Keratinocyte (primary cell): Measurements from ENCODE around the gene ADGRF1. TPM values are rescaled to one million over a fixed set of nuclear protein-coding genes. Genes with fewer than 3 reads are reported as not detected.

Experiments used
- DNase-seq: peaks from one replicate; pipeline ENCODE4 v3.0.0-alpha.2; 2011; ENCODE audit warnings: low read depth, missing footprints, low spot score
- FAIRE-seq: peaks from 2 replicates; lab custom pipeline; 2011; peaks lifted over from hg19 to GRCh38; lab: Jason Lieb, UNC
- H2AFZ ChIP-seq: 2 replicates; pipeline ENCODE4 v1.6.0; 2012; ENCODE audit warnings: low read length, control low read depth, inconsistent platforms; ENCODE audit not compliant: control insufficient read depth
- H3K27ac ChIP-seq: 2 replicates; pipeline ENCODE4 v1.5.1; 2011; ENCODE audit warnings: low read length; ENCODE audit not compliant: control insufficient read depth, insufficient read depth
- H3K27me3 ChIP-seq: 3 replicates; pipeline ENCODE4 v1.6.0; 2011; ENCODE audit warnings: low read length; ENCODE audit not compliant: control insufficient read depth, insufficient read depth; ENCODE audit errors: extremely low read depth
- H3K36me3 ChIP-seq, 2 experiments: 2 replicates in 1 of 2; 3 replicates in 1 of 2; pipeline ENCODE4 v1.5.1; 2011; ENCODE audit warnings: low read length in 2 of 2, mild to moderate bottlenecking in 1 of 2; ENCODE audit not compliant: control insufficient read depth in 2 of 2, insufficient read depth in 2 of 2; ENCODE audit errors: extremely low read depth in 1 of 2
- H3K4me1 ChIP-seq: 3 replicates; pipeline ENCODE4 v1.5.1; 2011; ENCODE audit warnings: low read length; ENCODE audit not compliant: control insufficient read depth, insufficient read depth; ENCODE audit errors: extremely low read depth
- H3K4me2 ChIP-seq: 3 replicates; pipeline ENCODE4 v1.6.0; 2011; ENCODE audit warnings: low read depth, low read length; ENCODE audit not compliant: control insufficient read depth, insufficient read depth; ENCODE audit errors: extremely low read depth
- H3K4me3 ChIP-seq, 3 experiments: fragments of 200-600 bp in 1 of 3; sonication (generic) in 1 of 3; 2 replicates in 2 of 3; 3 replicates in 1 of 3; pipeline ENCODE4 v1.5.1; 2011 to 2016; ENCODE audit warnings: low read length in 3 of 3, mild to moderate bottlenecking in 3 of 3, control low read depth in 2 of 3, inconsistent platforms in 1 of 3, low read depth in 1 of 3, mixed read lengths in 1 of 3, mixed run types in 1 of 3, moderate library complexity in 1 of 3; ENCODE audit not compliant: control insufficient read depth in 2 of 3, insufficient read depth in 2 of 3; ENCODE audit errors: extremely low read depth in 1 of 3
- H3K79me2 ChIP-seq: 2 replicates; pipeline ENCODE4 v1.6.0; 2012; ENCODE audit warnings: low read length; ENCODE audit not compliant: control insufficient read depth, insufficient read depth
- H3K9ac ChIP-seq: 3 replicates; pipeline ENCODE4 v1.6.0; 2011; ENCODE audit warnings: low read length; ENCODE audit not compliant: control insufficient read depth, insufficient read depth; ENCODE audit errors: extremely low read depth
- H3K9me1 ChIP-seq: 3 replicates; pipeline ENCODE4 v1.6.0; 2011; ENCODE audit warnings: low read length; ENCODE audit not compliant: control insufficient read depth, insufficient read depth; ENCODE audit errors: extremely low read depth
- H3K9me3 ChIP-seq: 2 replicates; pipeline ENCODE4 v1.5.1; 2012; ENCODE audit warnings: low read depth, low read length; ENCODE audit not compliant: control insufficient read depth
- H4K20me1 ChIP-seq: 3 replicates; pipeline ENCODE4 v1.6.0; 2011; ENCODE audit warnings: low read length; ENCODE audit not compliant: control insufficient read depth, insufficient read depth; ENCODE audit errors: extremely low read depth
- EZH2 ChIP-seq: IDR thresholded peaks from one replicate; pipeline ENCODE4 v1.6.1; 2012; ENCODE audit warnings: inconsistent platforms, mild to moderate bottlenecking, low read length, moderate library complexity
- dilution Hi-C: fragments of 300-500 bp; cut with MboI; formaldehyde crosslinking; loops from one replicate; pipeline ENCODE4 v1.7.0; 2020; ENCODE audit warnings: low sequenced_read_pairs; ENCODE audit not compliant: extremely low pct_ligation_motif_present
- polyA plus RNA-seq, 5 experiments: library from polyadenylated mRNA; depleted of rRNA in 3 of 5; stranded (reverse) in 3 of 5; stranded (forward) in 1 of 5; unstranded in 1 of 5; fragments of >200 nt; gene quantifications; 1 replicate in 1 of 5; 2 replicates in 3 of 5; 3 replicates in 1 of 5; pipeline versions ENCODE4 v1.2.1 to v1.2.3, GENCODE V29; 2011 to 2012; ENCODE audit warnings: missing spikeins in 2 of 5, low read depth in 1 of 5, low replicate concordance in 1 of 5
- TF ChIP-seq, protein P1 (sequence below), 3 experiments: IDR thresholded peaks in 1 of 3; conservative IDR thresholded peaks in 1 of 3; optimal IDR thresholded peaks in 1 of 3; 2 replicates in 2 of 3; 3 replicates in 1 of 3; pipeline versions ENCODE3 to v1.5.1; 2011; ENCODE audit warnings: low read length in 3 of 3, mild to moderate bottlenecking in 3 of 3, moderate library complexity in 2 of 3, control low read depth in 1 of 3, inconsistent platforms in 1 of 3; ENCODE audit not compliant: insufficient read depth in 2 of 3; ENCODE audit errors: extremely low read depth in 1 of 3

Gene ADGRF1
- polyA plus RNA-seq, 1 donor (not counting 4 experiments of a cell fraction or from before 2014, with no cell fraction given), result 43.9 TPM

DNA sequence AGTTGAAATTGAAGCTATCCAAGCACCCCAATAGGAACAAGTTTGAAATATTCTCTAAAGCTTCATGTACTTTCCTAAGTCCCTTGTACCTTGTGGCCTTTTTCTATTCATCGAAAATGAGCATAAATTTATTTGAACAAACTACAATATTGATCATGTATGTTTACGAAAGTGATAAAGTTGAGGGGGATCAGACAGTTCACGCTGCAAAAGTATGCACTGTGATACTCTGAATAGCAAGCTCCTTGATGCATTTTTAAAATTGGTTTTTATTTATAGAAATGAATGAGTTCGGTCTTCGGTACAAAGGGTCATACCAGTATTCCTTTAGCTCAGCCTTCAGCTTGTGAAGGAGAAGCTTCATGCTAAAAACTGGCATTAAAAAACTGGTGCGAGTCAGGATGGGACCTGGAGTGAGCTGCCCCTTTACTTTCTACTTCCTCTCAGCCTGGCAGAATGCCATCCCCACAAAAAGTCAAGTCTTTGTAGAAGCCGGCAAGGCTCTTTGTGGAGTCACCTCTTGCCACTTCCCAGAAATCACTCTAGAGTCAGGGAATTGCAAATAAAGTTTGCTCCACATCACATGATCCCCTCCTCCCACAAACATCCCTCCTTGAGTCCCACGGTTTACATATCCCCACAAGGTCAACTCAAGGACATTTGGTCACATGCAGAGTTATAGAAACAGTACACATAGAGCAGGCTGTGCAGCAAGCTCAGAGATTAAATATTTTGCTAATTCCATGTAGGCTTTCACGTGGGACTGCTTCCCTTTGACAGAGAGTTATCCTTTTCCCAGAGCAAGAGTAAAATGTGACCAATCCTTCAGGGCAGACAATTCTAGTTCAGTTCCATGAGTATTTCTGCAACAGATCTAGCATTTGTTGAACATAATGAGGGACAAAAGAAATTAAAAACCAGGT, 34.6 kb upstream of the ADGRF1 start:
- Histone ChIP-seq H3K9me1 (no peaks in the 10 kb centered on the region), H3K4me3 (no peak overlapping the region), H3K27me3 (no peaks in the 10 kb centered on the region), H3K9ac (no peak overlapping the region), H3K79me2 (no peaks in the 10 kb centered on the region), H3K27ac (no peak overlapping the region), H3K9me3 (no peaks in the 10 kb centered on the region), H3K36me3 (no peaks in the 10 kb centered on the region), H3K4me1 (peaks cover 11% of the 10 kb centered on the region), H2AFZ (no peak overlapping the region), H4K20me1 (no peaks in the 10 kb centered on the region), H3K4me2 (no peak overlapping the region)
- FAIRE-seq, result no peak
- dilution Hi-C loops, result no loop called here
- no peak for TF ChIP-seq EZH2
- TF ChIP-seq, protein P1, sequence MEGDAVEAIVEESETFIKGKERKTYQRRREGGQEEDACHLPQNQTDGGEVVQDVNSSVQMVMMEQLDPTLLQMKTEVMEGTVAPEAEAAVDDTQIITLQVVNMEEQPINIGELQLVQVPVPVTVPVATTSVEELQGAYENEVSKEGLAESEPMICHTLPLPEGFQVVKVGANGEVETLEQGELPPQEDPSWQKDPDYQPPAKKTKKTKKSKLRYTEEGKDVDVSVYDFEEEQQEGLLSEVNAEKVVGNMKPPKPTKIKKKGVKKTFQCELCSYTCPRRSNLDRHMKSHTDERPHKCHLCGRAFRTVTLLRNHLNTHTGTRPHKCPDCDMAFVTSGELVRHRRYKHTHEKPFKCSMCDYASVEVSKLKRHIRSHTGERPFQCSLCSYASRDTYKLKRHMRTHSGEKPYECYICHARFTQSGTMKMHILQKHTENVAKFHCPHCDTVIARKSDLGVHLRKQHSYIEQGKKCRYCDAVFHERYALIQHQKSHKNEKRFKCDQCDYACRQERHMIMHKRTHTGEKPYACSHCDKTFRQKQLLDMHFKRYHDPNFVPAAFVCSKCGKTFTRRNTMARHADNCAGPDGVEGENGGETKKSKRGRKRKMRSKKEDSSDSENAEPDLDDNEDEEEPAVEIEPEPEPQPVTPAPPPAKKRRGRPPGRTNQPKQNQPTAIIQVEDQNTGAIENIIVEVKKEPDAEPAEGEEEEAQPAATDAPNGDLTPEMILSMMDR (optimal IDR thresholded peaks at IDR 0.05 in 1 of 3, IDR thresholded peaks at IDR 0.05 in 1 of 3, conservative IDR thresholded peaks at IDR 0.05 in 1 of 3; ENCODE audit: extremely low read depth in 1 of 3, insufficient read depth in 2 of 3, low read length in 3 of 3), result no peak
- DNase-seq, result no peak

DNA sequence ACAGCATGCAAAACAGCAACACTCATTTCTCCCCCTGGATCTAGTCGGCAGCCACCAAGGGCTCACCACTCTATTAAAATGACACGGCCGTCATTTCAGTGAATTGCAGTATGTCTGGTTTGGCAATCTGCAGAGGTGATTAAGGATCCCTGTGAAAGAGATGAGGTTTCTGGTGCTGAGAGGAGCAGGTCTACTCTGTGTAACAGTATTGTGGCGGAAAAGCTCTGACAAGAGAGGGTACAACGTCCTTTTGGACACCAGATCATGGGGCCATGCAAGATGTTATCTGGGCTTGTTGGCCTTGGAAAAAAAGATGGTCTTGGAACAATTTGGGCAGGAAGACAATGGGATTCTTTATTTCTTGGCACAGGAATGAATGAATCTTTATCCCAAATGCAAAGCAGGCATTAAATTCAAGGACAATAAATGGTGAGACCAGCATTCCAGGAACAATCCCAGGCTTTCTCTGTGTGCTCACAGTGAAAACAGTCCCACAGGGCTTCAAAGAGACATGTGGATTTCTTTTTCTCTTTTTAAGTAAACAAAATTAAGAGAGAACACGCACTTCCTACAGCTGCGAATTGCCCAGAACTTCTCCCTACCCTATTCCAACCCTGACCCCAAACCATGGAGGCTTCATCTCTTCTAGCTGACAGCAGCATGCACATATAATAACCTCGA, 33.7 kb upstream of the ADGRF1 start:
- no peak overlapping the region for H3K9ac ChIP-seq
- dilution Hi-C loops, result no loop called here
- H3K27ac ChIP-seq, result no peak overlapping the region
- peaks cover 11% of the 10 kb centered on the region for H3K4me1 ChIP-seq
- no peak for DNase-seq
- no peaks in the 10 kb centered on the region for H3K9me3 ChIP-seq
- no peaks in the 10 kb centered on the region for H3K27me3 ChIP-seq
- no peak overlapping the region for H2AFZ ChIP-seq
- no peaks in the 10 kb centered on the region for H4K20me1 ChIP-seq
- no peaks in the 10 kb centered on the region for H3K79me2 ChIP-seq
- H3K9me1 ChIP-seq, result no peaks in the 10 kb centered on the region
- FAIRE-seq, result peak; percentile 71
- H3K4me2 ChIP-seq, result peak overlapping the region; percentile 54
- TF ChIP-seq EZH2, result no peak
- TF ChIP-seq, protein P1 (optimal IDR thresholded peaks at IDR 0.05 in 1 of 3, IDR thresholded peaks at IDR 0.05 in 1 of 3, conservative IDR thresholded peaks at IDR 0.05 in 1 of 3; ENCODE audit: extremely low read depth in 1 of 3, insufficient read depth in 2 of 3, low read length in 3 of 3), result no peak
- no peak overlapping the region for H3K4me3 ChIP-seq
- no peaks in the 10 kb centered on the region for H3K36me3 ChIP-seq
